Panc1 (cell line): ENCODE data around the gene SGMS1. TPM values are rescaled to one million over a fixed set of nuclear protein-coding genes. Genes with fewer than 3 reads are reported as not detected.
A peak's percentile ranks its signal among the peaks of the same experiment; 100 is the strongest.

ENCODE experiments used
- ATAC-seq: fragments of 200-7000 bp; cut with Tn5 transposase; 2 replicates; pipeline ENCODE4 v1.9.1; 2020; ENCODE audit warnings: mild to moderate bottlenecking, moderate library complexity
- BruUV-seq: library from RNA; stranded (reverse); fragments of 400-500 nt; replicated peaks from 2 replicates; lab custom pipeline; 2021; lab: Mats Ljungman, UMichigan
- CTCF ChIA-PET: fragments of 300-600 bp; sonication (Branson Sonifier 250); formaldehyde crosslinking; loops from one replicate; lab custom pipeline; 2022; ENCODE audit warnings: antibody characterized with exemption; lab: Charles Lee
- POLR2A ChIA-PET: fragments of 300-600 bp; sonication (Branson Sonifier 250); formaldehyde crosslinking; loops from one replicate; lab custom pipeline; 2022; ENCODE audit warnings: antibody characterized with exemption; lab: Charles Lee
- DNase-seq: peaks from one replicate; pipeline ENCODE4 v3.0.0-alpha.2; 2010; ENCODE audit warnings: low read depth, low spot score
- H3K27ac ChIP-seq: 2 replicates; pipeline ENCODE4 v1.5.1; 2011; ENCODE audit warnings: mild to moderate bottlenecking, low read length, inconsistent platforms
- H3K27me3 ChIP-seq: fragments of 200-500 bp; sonication (Bioruptor generic); 2 replicates; pipeline ENCODE4 v1.6.0; 2014; ENCODE audit warnings: low read length, inconsistent platforms; ENCODE audit not compliant: control insufficient read depth, insufficient read depth
- H3K36me3 ChIP-seq: fragments of 200-500 bp; sonication (Bioruptor generic); 2 replicates; pipeline ENCODE4 v1.5.1; 2014; ENCODE audit warnings: inconsistent platforms, mild to moderate bottlenecking, low read length, moderate library complexity; ENCODE audit not compliant: control insufficient read depth, insufficient read depth
- H3K4me1 ChIP-seq: 2 replicates; pipeline ENCODE4 v1.5.1; 2011; ENCODE audit warnings: inconsistent platforms, mild to moderate bottlenecking, low read length, moderate library complexity; ENCODE audit not compliant: control insufficient read depth, insufficient read depth
- H3K4me3 ChIP-seq, 2 experiments: 2 replicates each; pipeline ENCODE4 v1.5.1; 2011 to 2012; ENCODE audit warnings: low read depth in 2 of 2, low read length in 2 of 2, mild to moderate bottlenecking in 2 of 2, inconsistent platforms in 1 of 2, moderate library complexity in 1 of 2
- H3K9me3 ChIP-seq: fragments of 200-500 bp; sonication (Bioruptor generic); 2 replicates; pipeline ENCODE4 v1.5.1; 2014; ENCODE audit warnings: low read depth, mild to moderate bottlenecking, inconsistent platforms, low read length, moderate library complexity; ENCODE audit not compliant: control insufficient read depth, insufficient read depth
- POLR2AphosphoS5 ChIP-seq: IDR thresholded peaks from 2 replicates; pipeline ENCODE4 v1.6.1; 2012; ENCODE audit warnings: mild to moderate bottlenecking, low read depth, low read length, moderate library complexity
- SIN3A ChIP-seq: IDR thresholded peaks from 2 replicates; pipeline ENCODE4 v1.6.1; 2012; ENCODE audit warnings: low read depth, mild to moderate bottlenecking, low read length, moderate library complexity, borderline replicate concordance; ENCODE audit not compliant: insufficient read depth
- TCF7L2 ChIP-seq: IDR thresholded peaks from 2 replicates; pipeline ENCODE4 v1.6.1; 2011; ENCODE audit warnings: mild to moderate bottlenecking, low read depth, low read length, inconsistent platforms
- in situ Hi-C: cut with HindIII; loops from 2 replicates; pipeline ENCODE4 v1.10.0; 2016; ENCODE audit warnings: low sequenced_read_pairs, low pct_unique_long_range_greater_than_20kb
- intact Hi-C: fragments of 100-400 bp; cut with micrococcal nuclease; formaldehyde crosslinking; loops from one replicate; pipeline ENCODE4 v1.10.0; 2022; ENCODE audit not compliant: unreplicated experiment
- total RNA-seq: library from RNA; stranded (reverse); gene quantifications from one replicate; pipeline ENCODE4 v1.2.1, GENCODE V29; 2021; ENCODE audit not compliant: unreplicated experiment
- TF ChIP-seq, protein P1 (sequence below): fragments of 450-650 bp; IDR thresholded peaks from 2 replicates; pipeline ENCODE4 v1.5.1; 2017; ENCODE audit warnings: mild to moderate bottlenecking
- TF ChIP-seq, protein P2 (sequence below), 2 experiments: IDR thresholded peaks; 2 replicates each; pipeline ENCODE4 v1.6.1; 2011 to 2012; ENCODE audit warnings: low read depth in 2 of 2, control low read depth in 1 of 2, low read length in 1 of 2, mild to moderate bottlenecking in 1 of 2, moderate library complexity in 1 of 2; ENCODE audit not compliant: insufficient read depth in 1 of 2

Gene SGMS1
- total RNA-seq, 1 experiment from 2014 or later, result 22.0 TPM

DNA sequence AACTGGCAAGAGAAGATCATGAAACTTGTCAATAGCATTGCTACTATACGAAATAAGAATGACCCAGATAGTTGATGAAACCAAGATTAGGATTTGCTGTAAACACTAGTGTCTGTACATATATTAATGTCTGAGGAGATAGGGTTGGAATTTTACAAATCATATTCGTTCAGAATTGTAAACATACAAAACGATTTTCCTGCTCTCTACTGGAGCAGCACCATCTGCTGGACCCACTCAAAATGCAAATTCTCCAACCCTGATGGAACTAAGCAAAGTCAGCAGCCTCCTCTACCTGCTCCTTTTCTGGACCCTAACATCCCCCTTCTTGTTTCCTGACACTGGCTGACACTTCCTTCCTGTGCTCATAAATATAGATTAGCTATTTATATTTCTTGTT, 29.4 kb upstream of the SGMS1 start:
- no TSS peak for BruUV-seq
- ATAC-seq (no peak), DNase-seq (peak; percentile 13)
- Histone ChIP-seq H3K9me3 (no peaks in the 10 kb centered on the region), H3K27me3 (no peaks in the 10 kb centered on the region), H3K36me3 (no peaks in the 10 kb centered on the region), H3K27ac (no peak overlapping the region), H3K4me1 (no peaks in the 10 kb centered on the region), H3K4me3 (no peak overlapping the region)
- intact Hi-C loops, result no loop called here
- TF ChIP-seq, protein P1, sequence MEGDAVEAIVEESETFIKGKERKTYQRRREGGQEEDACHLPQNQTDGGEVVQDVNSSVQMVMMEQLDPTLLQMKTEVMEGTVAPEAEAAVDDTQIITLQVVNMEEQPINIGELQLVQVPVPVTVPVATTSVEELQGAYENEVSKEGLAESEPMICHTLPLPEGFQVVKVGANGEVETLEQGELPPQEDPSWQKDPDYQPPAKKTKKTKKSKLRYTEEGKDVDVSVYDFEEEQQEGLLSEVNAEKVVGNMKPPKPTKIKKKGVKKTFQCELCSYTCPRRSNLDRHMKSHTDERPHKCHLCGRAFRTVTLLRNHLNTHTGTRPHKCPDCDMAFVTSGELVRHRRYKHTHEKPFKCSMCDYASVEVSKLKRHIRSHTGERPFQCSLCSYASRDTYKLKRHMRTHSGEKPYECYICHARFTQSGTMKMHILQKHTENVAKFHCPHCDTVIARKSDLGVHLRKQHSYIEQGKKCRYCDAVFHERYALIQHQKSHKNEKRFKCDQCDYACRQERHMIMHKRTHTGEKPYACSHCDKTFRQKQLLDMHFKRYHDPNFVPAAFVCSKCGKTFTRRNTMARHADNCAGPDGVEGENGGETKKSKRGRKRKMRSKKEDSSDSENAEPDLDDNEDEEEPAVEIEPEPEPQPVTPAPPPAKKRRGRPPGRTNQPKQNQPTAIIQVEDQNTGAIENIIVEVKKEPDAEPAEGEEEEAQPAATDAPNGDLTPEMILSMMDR, result peak; percentile 72
- TF ChIP-seq SIN3A (no peak), TCF7L2 (no peak), POLR2AphosphoS5 (no peak)
- CTCF ChIA-PET, result no interaction called here
- POLR2A ChIA-PET, result no interaction called here
- in situ Hi-C loops, result no loop called here

DNA sequence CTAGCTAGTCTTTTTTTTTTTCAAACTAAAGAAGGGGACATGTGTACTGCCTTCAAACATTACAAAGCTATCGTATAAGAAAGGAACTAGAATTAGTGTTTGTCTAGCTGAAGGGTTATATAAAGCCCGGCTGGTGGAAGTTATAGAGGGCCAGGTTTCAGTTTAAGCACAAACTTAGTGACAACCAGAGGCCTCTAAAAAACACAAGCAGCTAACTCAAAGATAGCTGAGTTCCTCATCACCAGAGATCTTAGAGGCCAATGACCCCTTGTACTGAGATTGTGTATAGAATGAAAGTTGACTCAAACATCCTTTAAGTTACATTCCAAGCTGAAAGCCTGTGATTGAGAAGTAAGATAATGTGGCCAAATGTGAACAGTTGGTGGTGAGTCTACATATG, 28.1 kb upstream of the SGMS1 start:
- ChIA-PET CTCF (no interaction called here), POLR2A (no interaction called here)
- intact Hi-C loops (no loop called here), in situ Hi-C loops (no loop called here)
- no TSS peak for BruUV-seq
- Histone ChIP-seq H3K4me1 (no peaks in the 10 kb centered on the region), H3K9me3 (no peaks in the 10 kb centered on the region), H3K27ac (no peak overlapping the region), H3K27me3 (no peaks in the 10 kb centered on the region), H3K4me3 (no peak overlapping the region), H3K36me3 (no peaks in the 10 kb centered on the region)
- TF ChIP-seq POLR2AphosphoS5 (no peak), TCF7L2 (no peak), SIN3A (no peak)
- TF ChIP-seq, protein P1, result no peak
- TF ChIP-seq, protein P2, sequence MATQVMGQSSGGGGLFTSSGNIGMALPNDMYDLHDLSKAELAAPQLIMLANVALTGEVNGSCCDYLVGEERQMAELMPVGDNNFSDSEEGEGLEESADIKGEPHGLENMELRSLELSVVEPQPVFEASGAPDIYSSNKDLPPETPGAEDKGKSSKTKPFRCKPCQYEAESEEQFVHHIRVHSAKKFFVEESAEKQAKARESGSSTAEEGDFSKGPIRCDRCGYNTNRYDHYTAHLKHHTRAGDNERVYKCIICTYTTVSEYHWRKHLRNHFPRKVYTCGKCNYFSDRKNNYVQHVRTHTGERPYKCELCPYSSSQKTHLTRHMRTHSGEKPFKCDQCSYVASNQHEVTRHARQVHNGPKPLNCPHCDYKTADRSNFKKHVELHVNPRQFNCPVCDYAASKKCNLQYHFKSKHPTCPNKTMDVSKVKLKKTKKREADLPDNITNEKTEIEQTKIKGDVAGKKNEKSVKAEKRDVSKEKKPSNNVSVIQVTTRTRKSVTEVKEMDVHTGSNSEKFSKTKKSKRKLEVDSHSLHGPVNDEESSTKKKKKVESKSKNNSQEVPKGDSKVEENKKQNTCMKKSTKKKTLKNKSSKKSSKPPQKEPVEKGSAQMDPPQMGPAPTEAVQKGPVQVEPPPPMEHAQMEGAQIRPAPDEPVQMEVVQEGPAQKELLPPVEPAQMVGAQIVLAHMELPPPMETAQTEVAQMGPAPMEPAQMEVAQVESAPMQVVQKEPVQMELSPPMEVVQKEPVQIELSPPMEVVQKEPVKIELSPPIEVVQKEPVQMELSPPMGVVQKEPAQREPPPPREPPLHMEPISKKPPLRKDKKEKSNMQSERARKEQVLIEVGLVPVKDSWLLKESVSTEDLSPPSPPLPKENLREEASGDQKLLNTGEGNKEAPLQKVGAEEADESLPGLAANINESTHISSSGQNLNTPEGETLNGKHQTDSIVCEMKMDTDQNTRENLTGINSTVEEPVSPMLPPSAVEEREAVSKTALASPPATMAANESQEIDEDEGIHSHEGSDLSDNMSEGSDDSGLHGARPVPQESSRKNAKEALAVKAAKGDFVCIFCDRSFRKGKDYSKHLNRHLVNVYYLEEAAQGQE (IDR thresholded peaks at IDR 0.05; ENCODE audit: insufficient read depth in 1 of 2, low read depth in 2 of 2, low read length in 1 of 2), result no peak
- no peak for ATAC-seq
- no peak for DNase-seq
